ENCODE measurements around the gene POC1A. TPM values are rescaled to one million over a fixed set of nuclear protein-coding genes. Genes with fewer than 3 reads are reported as not detected.
A peak's percentile ranks its signal among the peaks of the same experiment; 100 is the strongest.

Gene POC1A
- total and polyA plus RNA-seq, 8 donors = 0.37 to 1.1 (median 0.71) TPM

- intact Hi-C loops (cut with DNase I) = no loop called here
- Histone ChIP-seq H3K4me3 (no peak overlapping the region), H3K27ac (no peak overlapping the region), H3K27me3 (no peaks in the 10 kb centered on the region), H3K4me1 (no peaks in the 10 kb centered on the region), H3K9me3 (no peaks in the 10 kb centered on the region), H3K36me3 (no peaks in the 10 kb centered on the region)
- ATAC-seq (peak in 3 of 4 donors; percentile 17 to 26 (median 18)), FAIRE-seq (no peak), DNase-seq (no peak)
- no peak for TF ChIP-seq CTCF (IDR thresholded peaks at IDR 0.05)
- 65 to 76% methylated on average over 5 of the region's 5 CpGs for WGBS, 2 donors
These were observed 91.7 kb downstream of the POC1A start for GRCh38 chr3:52062505-52062904.

GRCh38 chr3:52061121-52061910, 92.9 kb downstream of the POC1A start:
- H3K4me1 ChIP-seq = no peaks in the 10 kb centered on the region
- H3K4me3 ChIP-seq = no peak overlapping the region
- H3K36me3 ChIP-seq = no peaks in the 10 kb centered on the region
- H3K27me3 ChIP-seq = no peaks in the 10 kb centered on the region
- intact Hi-C loops (cut with DNase I) = no loop called here
- 83 to 94% methylated on average over 4 of the region's 4 CpGs for WGBS, 2 donors
- ATAC-seq = no peak
- DNase-seq = no peak
- no peak for FAIRE-seq
- no peak for TF ChIP-seq CTCF (IDR thresholded peaks at IDR 0.05)
- H3K9me3 ChIP-seq = no peaks in the 10 kb centered on the region
- no peak overlapping the region for H3K27ac ChIP-seq

- no peaks in the 10 kb centered on the region for H3K36me3 ChIP-seq
- FAIRE-seq (no peak), ATAC-seq (no peak), DNase-seq (no peak)
- intact Hi-C loops (cut with DNase I) = no loop called here
- H3K4me1 ChIP-seq = peaks cover 0 to 6% (median 0%) of the 10 kb centered on the region in 3 donors
- 80 to 82% methylated on average over 7 of the region's 7 CpGs for WGBS, 2 donors
- no peaks in the 10 kb centered on the region for H3K9me3 ChIP-seq
- H3K4me3 ChIP-seq = no peak overlapping the region
- TF ChIP-seq CTCF (IDR thresholded peaks at IDR 0.05) = no peak
- no peak overlapping the region for H3K27ac ChIP-seq
- no peaks in the 10 kb centered on the region for H3K27me3 ChIP-seq
These were observed 94.4 kb downstream of the POC1A start for GRCh38 chr3:52059781-52060180.

- DNase-seq = no peak
- no peaks in the 10 kb centered on the region for H3K36me3 ChIP-seq
- peak overlapping the region; percentile 5 to 77 (median 19) for H3K4me3 ChIP-seq
- WGBS, 2 donors = 54 to 64% methylated on average over 14 of the region's 14 CpGs
- no peak for TF ChIP-seq CTCF (IDR thresholded peaks at IDR 0.05)
- ATAC-seq = no peak
- no peak for FAIRE-seq
- peaks cover 0 to 11% (median 0%) of the 10 kb centered on the region in 3 donors for H3K4me1 ChIP-seq
- H3K9me3 ChIP-seq = no peaks in the 10 kb centered on the region
- intact Hi-C loops (cut with DNase I) = no loop called here
- H3K27ac ChIP-seq = peak overlapping the region in 3 of 4 donors; percentile 53 to 59 (median 57)
- H3K27me3 ChIP-seq = no peaks in the 10 kb centered on the region
These were observed 96.3 kb downstream of the POC1A start for GRCh38 chr3:52057812-52058495.

Measured in pancreas (tissue), 10 donors.